Neural progenitor cell (in vitro differentiated cells): ENCODE data around the gene RNF40.

Source experiments
- EZH2 ChIP-seq: fragments of 200-600 bp; sonication (generic); IDR thresholded peaks from 2 replicates; pipeline ENCODE4 v1.6.1; 2017; ENCODE audit warnings: antibody characterized with exemption, mild to moderate bottlenecking, moderate library complexity
- TF ChIP-seq, protein P1 (sequence below): fragments of 200-600 bp; sonication (generic); IDR thresholded peaks from 2 replicates; pipeline ENCODE4 v1.5.1; 2017; ENCODE audit warnings: antibody characterized with exemption, mild to moderate bottlenecking

DNA sequence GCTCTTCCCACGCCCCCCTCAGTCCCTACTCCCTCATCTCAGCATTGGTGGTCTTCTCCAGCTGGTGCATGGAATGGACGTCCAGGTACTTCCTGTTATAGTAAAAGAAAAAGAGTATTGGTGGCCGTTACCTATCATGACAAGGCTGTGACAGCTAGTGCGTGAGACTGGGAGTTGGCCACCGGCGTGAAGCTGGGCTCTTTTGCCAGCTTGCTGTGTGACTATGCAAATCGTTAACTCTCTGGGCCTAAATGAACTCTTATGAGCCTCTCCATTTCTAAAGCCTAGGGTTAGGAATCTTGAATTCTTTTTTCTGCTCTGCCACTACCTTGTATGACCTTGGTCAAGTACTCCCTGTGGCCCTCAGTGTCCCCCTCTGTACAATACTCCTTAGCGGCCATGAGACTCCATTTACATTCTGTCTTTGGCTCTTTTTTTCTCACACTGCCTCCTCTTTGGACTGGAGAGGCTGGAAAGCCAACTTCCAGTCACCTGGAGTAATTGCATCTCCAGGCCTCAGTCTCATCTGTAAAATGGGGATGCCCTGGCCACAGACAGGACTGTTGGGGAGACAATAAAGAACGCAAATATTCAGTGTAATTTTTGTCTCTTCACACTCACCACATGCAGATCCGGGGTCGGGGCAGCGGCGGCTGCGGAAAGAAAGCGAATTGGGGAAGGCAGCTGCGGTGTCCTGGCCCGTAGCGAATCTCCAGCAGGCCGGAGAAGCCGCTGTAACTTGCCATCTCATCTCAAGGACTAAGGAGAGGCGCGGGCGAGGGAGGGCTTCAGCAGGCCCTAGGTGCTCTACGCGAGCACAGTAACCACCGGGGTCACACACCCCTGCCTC, 1.3 kb upstream of the RNF40 start:
- TF ChIP-seq, protein P1, sequence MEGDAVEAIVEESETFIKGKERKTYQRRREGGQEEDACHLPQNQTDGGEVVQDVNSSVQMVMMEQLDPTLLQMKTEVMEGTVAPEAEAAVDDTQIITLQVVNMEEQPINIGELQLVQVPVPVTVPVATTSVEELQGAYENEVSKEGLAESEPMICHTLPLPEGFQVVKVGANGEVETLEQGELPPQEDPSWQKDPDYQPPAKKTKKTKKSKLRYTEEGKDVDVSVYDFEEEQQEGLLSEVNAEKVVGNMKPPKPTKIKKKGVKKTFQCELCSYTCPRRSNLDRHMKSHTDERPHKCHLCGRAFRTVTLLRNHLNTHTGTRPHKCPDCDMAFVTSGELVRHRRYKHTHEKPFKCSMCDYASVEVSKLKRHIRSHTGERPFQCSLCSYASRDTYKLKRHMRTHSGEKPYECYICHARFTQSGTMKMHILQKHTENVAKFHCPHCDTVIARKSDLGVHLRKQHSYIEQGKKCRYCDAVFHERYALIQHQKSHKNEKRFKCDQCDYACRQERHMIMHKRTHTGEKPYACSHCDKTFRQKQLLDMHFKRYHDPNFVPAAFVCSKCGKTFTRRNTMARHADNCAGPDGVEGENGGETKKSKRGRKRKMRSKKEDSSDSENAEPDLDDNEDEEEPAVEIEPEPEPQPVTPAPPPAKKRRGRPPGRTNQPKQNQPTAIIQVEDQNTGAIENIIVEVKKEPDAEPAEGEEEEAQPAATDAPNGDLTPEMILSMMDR, result no peak
- no peak for TF ChIP-seq EZH2
